Neural progenitor cell (in vitro differentiated cells): ENCODE results near the gene CCDC97. TPM values are rescaled to one million over a fixed set of nuclear protein-coding genes. Genes with fewer than 3 reads are reported as not detected.

Source experiments
- DNase-seq: peaks from one replicate; pipeline ENCODE4 v3.0.0-alpha.2; 2016; ENCODE audit warnings: low spot score
- H2AFZ ChIP-seq: fragments of 200-600 bp; sonication (generic); replicated peaks from 2 replicates; pipeline ENCODE4 v1.6.1; 2016; ENCODE audit warnings: antibody characterized with exemption
- H3F3A ChIP-seq: fragments of 200-600 bp; sonication (generic); 2 replicates; pipeline ENCODE4 v1.6.1; 2016; ENCODE audit warnings: antibody characterized with exemption, low read depth
- H3K27ac ChIP-seq: fragments of 200-600 bp; sonication (generic); 2 replicates; pipeline ENCODE4 v1.5.1; 2016; ENCODE audit warnings: mild to moderate bottlenecking
- H3K27me3 ChIP-seq: fragments of 200-600 bp; sonication (generic); 2 replicates; pipeline ENCODE4 v1.6.1; 2016; ENCODE audit warnings: mild to moderate bottlenecking, moderate library complexity
- H3K36me3 ChIP-seq: fragments of 200-600 bp; sonication (generic); 2 replicates; pipeline ENCODE4 v1.5.1; 2016
- H3K4me1 ChIP-seq: fragments of 200-600 bp; sonication (generic); 2 replicates; pipeline ENCODE4 v1.6.1; 2016; ENCODE audit warnings: mixed run types
- H3K4me2 ChIP-seq: fragments of 200-600 bp; sonication (generic); 2 replicates; pipeline ENCODE4 v1.6.1; 2016
- H3K4me3 ChIP-seq: fragments of 200-600 bp; sonication (generic); 2 replicates; pipeline ENCODE4 v1.5.1; 2016
- H3K79me2 ChIP-seq: fragments of 200-600 bp; sonication (generic); 2 replicates; pipeline ENCODE4 v1.6.1; 2016; ENCODE audit warnings: low read depth
- H3K9ac ChIP-seq: fragments of 200-600 bp; sonication (generic); 2 replicates; pipeline ENCODE4 v1.6.1; 2016
- H3K9me3 ChIP-seq: fragments of 200-600 bp; sonication (generic); 2 replicates; pipeline ENCODE4 v1.5.1; 2016; ENCODE audit warnings: low read depth
- H4K20me1 ChIP-seq: fragments of 200-600 bp; sonication (generic); 2 replicates; pipeline ENCODE4 v1.6.1; 2016; ENCODE audit warnings: low read depth
- H3K27ac Mint-ChIP-seq: 3 replicates; pipeline ENCODE4 v1.8.0; 2021; ENCODE audit warnings: mixed read lengths
- H3K27me3 Mint-ChIP-seq: 2 replicates; pipeline ENCODE4 v1.8.0; 2022; ENCODE audit warnings: low read depth, mild to moderate bottlenecking, inconsistent platforms, moderate library complexity, mixed read lengths; ENCODE audit not compliant: insufficient read depth
- H3K36me3 Mint-ChIP-seq: 3 replicates; pipeline ENCODE4 v1.8.0; 2021; ENCODE audit warnings: mixed read lengths
- H3K4me1 Mint-ChIP-seq: 3 replicates; pipeline ENCODE4 v1.8.0; 2021; ENCODE audit warnings: mixed read lengths
- H3K4me3 Mint-ChIP-seq: 3 replicates; pipeline ENCODE4 v1.8.0; 2021; ENCODE audit warnings: mild to moderate bottlenecking, moderate library complexity, mixed read lengths
- H3K9me3 Mint-ChIP-seq: 3 replicates; pipeline ENCODE4 v1.8.0; 2020; ENCODE audit warnings: mixed read lengths
- EZH2 ChIP-seq: fragments of 200-600 bp; sonication (generic); IDR thresholded peaks from 2 replicates; pipeline ENCODE4 v1.6.1; 2017; ENCODE audit warnings: antibody characterized with exemption, mild to moderate bottlenecking, moderate library complexity
- EZH2phosphoT487 ChIP-seq: fragments of 200-600 bp; sonication (generic); IDR thresholded peaks from 2 replicates; pipeline ENCODE4 v1.6.1; 2017; ENCODE audit warnings: antibody characterized with exemption
- total RNA-seq: library from RNA; depleted of rRNA; stranded (reverse); fragments of >200 nt; gene quantifications from 2 replicates; pipeline ENCODE4 v1.2.3, GENCODE V29; 2015; ENCODE audit warnings: low replicate concordance
- TF ChIP-seq, protein P1 (sequence below): fragments of 200-600 bp; sonication (generic); IDR thresholded peaks from 2 replicates; pipeline ENCODE4 v1.5.1; 2017; ENCODE audit warnings: antibody characterized with exemption, mild to moderate bottlenecking

Gene CCDC97
- total RNA-seq, 1 donor from 2014 or later: 19.1 TPM

DNA sequence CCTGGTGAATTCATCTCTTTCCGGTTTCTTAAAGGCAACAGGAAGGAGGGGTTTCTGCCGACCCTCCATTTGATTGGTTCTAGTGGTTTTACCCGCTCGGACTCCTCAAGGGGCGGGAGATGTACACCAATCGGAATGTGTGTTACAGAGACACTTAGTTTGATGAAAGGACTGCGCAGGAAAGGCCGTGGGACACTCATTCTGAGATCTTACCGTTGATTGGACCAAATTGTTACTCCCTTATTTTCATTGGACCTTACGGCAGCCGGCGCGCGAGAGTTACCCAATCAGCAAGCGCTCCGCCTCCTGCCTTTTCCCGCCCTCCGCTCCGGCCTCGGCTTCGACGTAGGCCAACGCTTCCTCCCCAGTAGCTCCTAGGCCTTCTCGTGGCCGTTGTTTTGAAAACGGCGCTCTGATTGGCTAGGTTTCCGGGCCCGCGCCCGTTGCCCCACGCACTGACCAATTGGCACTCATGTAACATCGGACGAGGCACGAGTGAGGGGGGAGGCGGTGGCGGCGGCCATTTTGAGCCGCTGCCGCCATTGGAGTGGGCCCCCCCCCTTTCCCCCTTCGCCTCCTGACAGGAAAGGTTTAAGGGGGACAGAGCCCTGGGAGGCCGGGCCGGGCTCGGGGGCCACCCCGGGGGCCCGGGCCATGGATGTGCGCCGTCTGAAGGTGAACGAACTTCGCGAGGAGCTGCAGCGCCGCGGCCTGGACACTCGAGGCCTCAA is 46.0 kb upstream of the CCDC97 start, which contains the start of gene HNRNPUL1:
Gene HNRNPUL1 (plus strand): TSS at position 523 of the 731 bp plus-strand sequence. CDS start 132 bp downstream, at position 655.
- H3K36me3 Mint-ChIP-seq: peaks cover 10% of the 10 kb centered on the region

GRCh38 chr19:41264581-41265394 is 45.2 kb upstream of the CCDC97 start:
- peak overlapping the region; percentile 92 for H3K4me2 ChIP-seq
- H3K9ac ChIP-seq: peak overlapping the region; percentile 97
- peaks cover 16% of the 10 kb centered on the region for H3K4me1 ChIP-seq
- H3F3A ChIP-seq: peaks cover 43% of the 10 kb centered on the region
- H3K4me3 Mint-ChIP-seq: peak overlapping the region; percentile 99
- peak overlapping the region; percentile 96 for H3K27ac ChIP-seq
- H3K27ac Mint-ChIP-seq: peak overlapping the region; percentile 99
- no peaks in the 10 kb centered on the region for H3K9me3 Mint-ChIP-seq
- peak overlapping the region; percentile 18 for H2AFZ ChIP-seq
- peaks cover 22% of the 10 kb centered on the region for H3K4me1 Mint-ChIP-seq
- H3K4me3 ChIP-seq: peak overlapping the region; percentile 95
- TF ChIP-seq EZH2phosphoT487: no peak
- TF ChIP-seq EZH2: no peak
- TF ChIP-seq, protein P1, sequence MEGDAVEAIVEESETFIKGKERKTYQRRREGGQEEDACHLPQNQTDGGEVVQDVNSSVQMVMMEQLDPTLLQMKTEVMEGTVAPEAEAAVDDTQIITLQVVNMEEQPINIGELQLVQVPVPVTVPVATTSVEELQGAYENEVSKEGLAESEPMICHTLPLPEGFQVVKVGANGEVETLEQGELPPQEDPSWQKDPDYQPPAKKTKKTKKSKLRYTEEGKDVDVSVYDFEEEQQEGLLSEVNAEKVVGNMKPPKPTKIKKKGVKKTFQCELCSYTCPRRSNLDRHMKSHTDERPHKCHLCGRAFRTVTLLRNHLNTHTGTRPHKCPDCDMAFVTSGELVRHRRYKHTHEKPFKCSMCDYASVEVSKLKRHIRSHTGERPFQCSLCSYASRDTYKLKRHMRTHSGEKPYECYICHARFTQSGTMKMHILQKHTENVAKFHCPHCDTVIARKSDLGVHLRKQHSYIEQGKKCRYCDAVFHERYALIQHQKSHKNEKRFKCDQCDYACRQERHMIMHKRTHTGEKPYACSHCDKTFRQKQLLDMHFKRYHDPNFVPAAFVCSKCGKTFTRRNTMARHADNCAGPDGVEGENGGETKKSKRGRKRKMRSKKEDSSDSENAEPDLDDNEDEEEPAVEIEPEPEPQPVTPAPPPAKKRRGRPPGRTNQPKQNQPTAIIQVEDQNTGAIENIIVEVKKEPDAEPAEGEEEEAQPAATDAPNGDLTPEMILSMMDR: no peak
- peaks cover 16% of the 10 kb centered on the region for H3K36me3 ChIP-seq
- peaks cover 8% of the 10 kb centered on the region for H3K27me3 Mint-ChIP-seq
- no peaks in the 10 kb centered on the region for H3K9me3 ChIP-seq
- H3K27me3 ChIP-seq: no peaks in the 10 kb centered on the region
- peak; percentile 54 for DNase-seq
- peaks cover 64% of the 10 kb centered on the region for H3K79me2 ChIP-seq
- H4K20me1 ChIP-seq: peaks cover 37% of the 10 kb centered on the region
- peaks cover 6% of the 10 kb centered on the region for H3K36me3 Mint-ChIP-seq

More for the DNA sequence above, 46.0 kb upstream of the CCDC97 start, which contains the start of gene HNRNPUL1:
- Histone ChIP-seq H3K4me1 (peaks cover 16% of the 10 kb centered on the region), H3F3A (peaks cover 43% of the 10 kb centered on the region), H3K4me3 (peak within 1 kb of the TSS; percentile 95), H3K9me3 (no peaks in the 10 kb centered on the region), H3K4me2 (peak within 1 kb of the TSS; percentile 92), H4K20me1 (peaks cover 32% of the 10 kb centered on the region), H3K27me3 (no peaks in the 10 kb centered on the region), H3K27ac (peak within 1 kb of the TSS; percentile 96), H3K9ac (peak within 1 kb of the TSS; percentile 97), H3K79me2 (peaks cover 57% of the 10 kb centered on the region), H2AFZ (peak within 1 kb of the TSS; percentile 45), H3K36me3 (peaks cover 10% of the 10 kb centered on the region)
- Mint-ChIP-seq H3K27ac (peak within 1 kb of the TSS; percentile 99), H3K27me3 (peaks cover 10% of the 10 kb centered on the region), H3K4me1 (peaks cover 22% of the 10 kb centered on the region), H3K9me3 (no peaks in the 10 kb centered on the region), H3K4me3 (peak within 1 kb of the TSS; percentile 99)
- DNase-seq: peak; percentile 99
- TF ChIP-seq, protein P1: peak; percentile 58
- TF ChIP-seq EZH2: no peak
- TF ChIP-seq EZH2phosphoT487: no peak

DNA sequence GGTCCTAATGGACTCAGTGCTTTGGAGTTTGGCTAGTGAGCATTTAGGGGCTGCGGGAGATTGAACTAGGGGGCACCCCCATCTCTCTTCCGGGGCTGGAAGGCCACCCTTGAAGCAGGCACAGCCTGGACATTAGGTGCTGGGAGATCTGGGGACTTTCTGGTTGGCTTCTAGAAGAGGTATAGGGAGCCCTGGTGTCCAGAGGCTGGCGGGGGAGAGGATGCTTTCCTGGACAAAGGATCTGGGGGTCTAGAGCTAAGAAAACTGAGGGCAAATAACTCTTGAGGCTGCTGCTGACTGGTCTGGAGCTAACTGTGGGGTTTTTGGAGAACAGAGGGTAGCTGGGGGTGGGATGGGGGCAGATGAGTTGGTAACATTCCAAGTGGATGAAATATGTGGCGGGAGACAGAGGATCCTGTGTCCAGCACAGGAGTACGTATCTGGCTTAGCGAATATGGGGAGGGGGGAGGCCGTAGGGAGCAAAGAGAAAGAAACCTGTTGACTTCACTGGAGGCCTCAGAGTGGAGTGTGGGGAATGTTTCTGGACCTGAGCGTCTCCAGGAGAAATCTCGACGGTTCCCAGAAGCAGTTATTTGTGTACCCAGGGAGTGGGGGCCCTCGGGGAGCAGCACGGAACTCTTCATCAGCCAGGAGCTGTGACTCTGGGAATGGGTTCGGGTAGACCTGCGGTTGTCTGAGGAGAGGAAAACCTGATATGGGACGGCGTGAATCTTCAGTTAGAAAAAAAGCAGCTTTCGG is 44.4 kb upstream of the CCDC97 start:
- H3K36me3 Mint-ChIP-seq: peaks cover 4% of the 10 kb centered on the region
- peaks cover 41% of the 10 kb centered on the region for H3F3A ChIP-seq
- H3K36me3 ChIP-seq: peaks cover 16% of the 10 kb centered on the region

More for the DNA sequence above, 44.4 kb upstream of the CCDC97 start:
- peak; percentile 26 for DNase-seq
- Histone ChIP-seq H3K4me1 (peaks cover 16% of the 10 kb centered on the region), H3K27me3 (no peaks in the 10 kb centered on the region), H3K9me3 (no peaks in the 10 kb centered on the region), H3K79me2 (peaks cover 72% of the 10 kb centered on the region), H3K9ac (peak overlapping the region; percentile 97), H4K20me1 (peaks cover 42% of the 10 kb centered on the region), H2AFZ (no peak overlapping the region), H3K4me2 (peak overlapping the region; percentile 92), H3K4me3 (peak overlapping the region; percentile 95), H3K27ac (peak overlapping the region; percentile 96)
- TF ChIP-seq EZH2phosphoT487: no peak
- TF ChIP-seq EZH2: no peak
- TF ChIP-seq, protein P1: no peak
- Mint-ChIP-seq H3K27me3 (peaks cover 8% of the 10 kb centered on the region), H3K27ac (peak overlapping the region; percentile 99), H3K4me3 (peak overlapping the region; percentile 99), H3K4me1 (peaks cover 22% of the 10 kb centered on the region), H3K9me3 (no peaks in the 10 kb centered on the region)
